Ascending aorta (tissue), 2 donors: ENCODE results near the gene EPB41L5. TPM values are rescaled to one million over a fixed set of nuclear protein-coding genes. Genes with fewer than 3 reads are reported as not detected.
"Not testable (repeated sequence)": the region's sequence is repeated elsewhere in the genome, so short reads cannot be mapped to it uniquely, and the experiment has no call there.

ENCODE experiments used
- DNase-seq, 2 donors: peaks; one replicate each; pipeline ENCODE4 v3.0.0-alpha.2; 2019; ENCODE audit warnings: low spot score in 2 of 2
- H3K27ac ChIP-seq, 2 donors: fragments of 200-600 bp; sonication (generic); one replicate each; pipeline ENCODE4 v1.5.1; 2016 to 2017; ENCODE audit warnings: mild to moderate bottlenecking in 1 of 2
- H3K27me3 ChIP-seq: fragments of 200-600 bp; sonication (generic); one replicate; pipeline ENCODE4 v1.5.1; 2017
- H3K36me3 ChIP-seq, 2 donors: fragments of 200-600 bp; sonication (generic); one replicate each; pipeline ENCODE4 v1.5.1; 2016
- H3K4me1 ChIP-seq, 2 donors: fragments of 200-600 bp; sonication (generic); one replicate each; pipeline ENCODE4 v1.5.1; 2016 to 2017; ENCODE audit warnings: mild to moderate bottlenecking in 1 of 2
- H3K4me3 ChIP-seq, 2 donors: fragments of 200-600 bp; sonication (generic); one replicate each; pipeline ENCODE4 v1.5.1; 2016 to 2017; ENCODE audit warnings: mild to moderate bottlenecking in 1 of 2
- H3K9me3 ChIP-seq, 2 donors: fragments of 200-600 bp; sonication (generic); one replicate each; pipeline ENCODE4 v1.5.1; 2016
- intact Hi-C: fragments of 100-400 bp; cut with DNase I; formaldehyde crosslinking; loops from one replicate; pipeline ENCODE4 v1.15.1; 2023
- total RNA-seq: library from RNA; depleted of rRNA; stranded (reverse); fragments of >200 nt; gene quantifications from one replicate; pipeline ENCODE4 v1.1.0, GENCODE V29; 2016
- TF ChIP-seq, protein P1 (sequence below), 3 experiments: fragments of 200-600 bp in 2 of 3; fragments of 450-650 bp in 1 of 3; sonication (generic) in 2 of 3; IDR thresholded peaks; one replicate each; pipeline ENCODE4 v1.5.1; 2016 to 2019; ENCODE audit warnings: antibody characterized with exemption in 3 of 3, mild to moderate bottlenecking in 1 of 3, moderate library complexity in 1 of 3

EPB41L5 gene
- total RNA-seq, 1 donor from 2014 or later, result 11.7 TPM

DNA sequence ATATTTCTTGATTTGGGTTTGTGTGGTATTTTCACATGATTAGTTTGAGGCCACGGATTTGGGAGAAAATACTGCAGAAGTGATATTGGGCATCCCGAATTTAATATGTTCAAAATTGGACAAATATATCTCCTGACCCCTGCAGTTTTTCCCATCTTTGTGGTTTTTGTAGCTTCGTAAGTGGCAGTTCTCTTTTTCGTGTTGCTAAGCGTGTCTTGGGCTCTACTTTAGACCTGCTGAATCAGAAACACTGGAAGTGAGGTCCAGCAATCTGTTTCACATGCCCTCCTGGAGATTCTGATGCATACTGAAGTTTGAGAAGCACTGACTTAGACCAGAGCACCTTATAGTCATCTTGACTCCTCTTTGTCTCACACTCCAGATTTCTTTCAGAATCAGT, 98.3 kb downstream of the EPB41L5 start:
- peaks cover 0 to 8% of the 10 kb centered on the region in 2 donors for H3K4me1 ChIP-seq
- no peaks in the 10 kb centered on the region for H3K36me3 ChIP-seq
- H3K4me3 ChIP-seq, result no peak overlapping the region
- intact Hi-C loops, result no loop called here
- TF ChIP-seq, protein P1, sequence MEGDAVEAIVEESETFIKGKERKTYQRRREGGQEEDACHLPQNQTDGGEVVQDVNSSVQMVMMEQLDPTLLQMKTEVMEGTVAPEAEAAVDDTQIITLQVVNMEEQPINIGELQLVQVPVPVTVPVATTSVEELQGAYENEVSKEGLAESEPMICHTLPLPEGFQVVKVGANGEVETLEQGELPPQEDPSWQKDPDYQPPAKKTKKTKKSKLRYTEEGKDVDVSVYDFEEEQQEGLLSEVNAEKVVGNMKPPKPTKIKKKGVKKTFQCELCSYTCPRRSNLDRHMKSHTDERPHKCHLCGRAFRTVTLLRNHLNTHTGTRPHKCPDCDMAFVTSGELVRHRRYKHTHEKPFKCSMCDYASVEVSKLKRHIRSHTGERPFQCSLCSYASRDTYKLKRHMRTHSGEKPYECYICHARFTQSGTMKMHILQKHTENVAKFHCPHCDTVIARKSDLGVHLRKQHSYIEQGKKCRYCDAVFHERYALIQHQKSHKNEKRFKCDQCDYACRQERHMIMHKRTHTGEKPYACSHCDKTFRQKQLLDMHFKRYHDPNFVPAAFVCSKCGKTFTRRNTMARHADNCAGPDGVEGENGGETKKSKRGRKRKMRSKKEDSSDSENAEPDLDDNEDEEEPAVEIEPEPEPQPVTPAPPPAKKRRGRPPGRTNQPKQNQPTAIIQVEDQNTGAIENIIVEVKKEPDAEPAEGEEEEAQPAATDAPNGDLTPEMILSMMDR (IDR thresholded peaks at IDR 0.05), result no peak
- no peak for DNase-seq
- no peaks in the 10 kb centered on the region for H3K27me3 ChIP-seq
- H3K27ac ChIP-seq, result no peak overlapping the region
- H3K9me3 ChIP-seq, result no peaks in the 10 kb centered on the region

DNA sequence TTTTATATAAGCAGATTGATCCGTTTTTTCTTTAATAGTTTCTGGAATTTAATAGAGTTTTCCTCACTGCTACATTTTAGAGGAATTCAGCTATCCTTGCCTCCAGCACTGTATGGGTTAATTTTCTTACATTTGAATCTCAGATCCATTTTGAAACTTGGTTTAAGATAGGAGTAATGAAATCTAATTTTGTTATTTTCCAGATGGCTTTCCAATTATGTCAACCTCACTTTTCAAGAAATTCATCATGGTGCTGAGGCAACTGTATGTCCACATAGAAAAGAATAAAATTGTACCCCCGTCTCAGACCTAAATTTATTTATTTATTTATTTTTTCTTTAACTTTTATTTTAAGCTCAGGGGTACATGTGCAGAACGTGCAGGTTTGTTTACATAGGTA, 105.1 kb downstream of the EPB41L5 start:
- DNase-seq, result no peak
- no peak overlapping the region for H3K27ac ChIP-seq
- intact Hi-C loops, result no loop called here
- H3K9me3 ChIP-seq, result peaks cover 0 to 3% of the 10 kb centered on the region in 2 donors
- H3K4me3 ChIP-seq, result no peak overlapping the region
- TF ChIP-seq, protein P1 (IDR thresholded peaks at IDR 0.05), result no peak
- no peaks in the 10 kb centered on the region for H3K27me3 ChIP-seq
- no peaks in the 10 kb centered on the region for H3K36me3 ChIP-seq
- H3K4me1 ChIP-seq, result no peaks in the 10 kb centered on the region

DNA sequence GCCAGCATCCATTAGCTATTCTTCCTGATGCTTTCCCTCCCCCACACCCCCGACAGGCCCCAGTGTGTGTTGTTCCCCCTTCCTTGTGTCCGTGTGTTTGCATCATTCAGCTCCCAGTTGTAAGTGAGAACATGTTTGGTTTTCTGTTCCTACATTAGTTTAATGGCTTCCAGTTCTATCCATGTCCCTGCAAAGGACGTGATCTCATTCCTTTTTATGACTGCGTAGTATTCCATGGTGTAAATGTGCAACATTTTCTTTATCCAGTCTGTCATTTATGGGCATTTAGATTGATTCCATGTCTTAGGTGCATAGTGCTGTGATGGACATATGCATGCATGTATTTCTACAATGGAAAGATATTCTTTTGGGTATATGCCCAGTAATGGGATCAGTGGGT, 105.6 kb downstream of the EPB41L5 start:
- H3K36me3 ChIP-seq, result no peaks in the 10 kb centered on the region
- H3K9me3 ChIP-seq, result peaks cover 0 to 3% of the 10 kb centered on the region in 2 donors
- TF ChIP-seq, protein P1 (IDR thresholded peaks at IDR 0.05), result no peak
- no peaks in the 10 kb centered on the region for H3K27me3 ChIP-seq
- no peak overlapping the region for H3K4me3 ChIP-seq
- no peak overlapping the region for H3K27ac ChIP-seq
- no peak for DNase-seq
- intact Hi-C loops, result no loop called here
- no peaks in the 10 kb centered on the region for H3K4me1 ChIP-seq

DNA sequence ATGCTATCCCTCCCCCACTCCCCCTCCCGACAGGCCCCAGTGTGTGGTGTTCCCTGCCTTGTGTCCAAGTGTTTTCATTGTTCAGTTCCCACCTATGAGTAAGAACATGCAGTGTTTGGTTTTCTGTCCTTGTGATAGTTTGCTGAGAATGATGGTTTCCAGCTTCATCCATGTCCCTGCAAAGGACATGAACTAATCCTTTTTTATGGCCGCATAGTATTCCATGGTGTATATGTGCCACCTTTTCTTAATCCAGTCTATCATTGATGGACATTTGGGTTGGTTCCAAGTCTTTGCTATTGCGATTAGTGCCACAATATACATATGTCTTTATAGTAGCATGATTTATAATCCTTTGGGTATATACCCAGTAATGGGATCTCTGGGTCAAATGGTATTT, 108.5 kb downstream of the EPB41L5 start:
- H3K36me3 ChIP-seq, H3K9me3 ChIP-seq, H3K27ac ChIP-seq, H3K4me1 ChIP-seq, intact Hi-C loops, DNase-seq, H3K4me3 ChIP-seq, H3K27me3 ChIP-seq: not testable (repeated sequence)

DNA sequence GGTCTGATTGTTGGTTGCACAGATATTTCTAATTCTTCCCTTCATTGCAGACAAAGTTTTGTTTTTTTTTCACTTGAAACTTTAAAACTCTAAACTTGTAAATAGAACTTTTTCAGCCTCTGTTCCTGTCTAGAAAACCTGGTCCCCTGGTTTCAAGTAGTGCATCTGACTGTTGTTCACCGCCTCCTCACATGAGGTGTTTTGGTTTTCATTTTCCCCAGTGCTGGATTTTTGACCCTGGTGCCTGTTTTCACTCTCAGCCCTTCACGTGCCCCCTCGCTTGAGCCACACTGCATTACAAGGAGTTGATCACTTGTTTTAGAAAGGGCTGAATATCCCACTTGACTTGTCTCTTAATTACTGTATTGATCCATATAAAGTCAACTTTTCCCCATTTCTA, 110.2 kb downstream of the EPB41L5 start:
- H3K4me3 ChIP-seq, result no peak overlapping the region
- H3K9me3 ChIP-seq, result peaks cover 0 to 3% of the 10 kb centered on the region in 2 donors
- no peak for DNase-seq
- H3K27ac ChIP-seq, result no peak overlapping the region
- TF ChIP-seq, protein P1 (IDR thresholded peaks at IDR 0.05), result no peak
- no peaks in the 10 kb centered on the region for H3K4me1 ChIP-seq
- intact Hi-C loops, result no loop called here
- no peaks in the 10 kb centered on the region for H3K27me3 ChIP-seq
- no peaks in the 10 kb centered on the region for H3K36me3 ChIP-seq

DNA sequence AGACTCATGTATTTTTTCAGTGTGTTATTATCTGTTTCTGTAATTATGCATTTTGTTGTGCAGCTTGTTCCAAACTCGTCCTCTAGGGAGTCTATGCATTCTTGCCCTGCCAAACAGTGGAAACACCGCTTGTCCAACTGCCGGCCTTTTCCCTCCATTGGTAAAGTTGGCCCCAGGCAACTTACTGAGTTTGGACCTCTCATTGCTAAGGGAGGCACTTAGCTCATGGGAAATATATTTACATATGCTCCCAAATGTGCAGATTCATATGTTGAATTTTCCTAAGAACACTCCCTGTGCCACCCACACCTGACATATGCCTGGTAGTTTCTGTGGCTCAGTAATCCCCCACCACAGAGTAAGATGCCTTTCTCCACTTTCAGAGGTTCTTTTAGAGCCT, 112.3 kb downstream of the EPB41L5 start:
- intact Hi-C loops, result no loop called here
- H3K4me3 ChIP-seq, result no peak overlapping the region
- no peak for DNase-seq
- TF ChIP-seq, protein P1 (IDR thresholded peaks at IDR 0.05), result no peak
- no peaks in the 10 kb centered on the region for H3K9me3 ChIP-seq
- H3K27me3 ChIP-seq, result no peaks in the 10 kb centered on the region
- no peak overlapping the region for H3K27ac ChIP-seq
- no peaks in the 10 kb centered on the region for H3K4me1 ChIP-seq
- H3K36me3 ChIP-seq, result peaks cover 0 to 3% of the 10 kb centered on the region in 2 donors
